IMR-90 (cell line): ENCODE data around the gene PIK3CB. TPM values are rescaled to one million over a fixed set of nuclear protein-coding genes. Genes with fewer than 3 reads are reported as not detected.

Source experiments
- ATAC-seq: fragments of 200-7000 bp; cut with Tn5 transposase; 2 replicates; pipeline ENCODE4 v1.9.1; 2020; ENCODE audit warnings: low read depth, mild to moderate bottlenecking, moderate library complexity
- BruUV-seq: library from RNA; stranded (reverse); fragments of 400-500 nt; replicated peaks from 2 replicates; lab custom pipeline; 2021; lab: Mats Ljungman, UMichigan
- CTCF ChIA-PET: fragments of 300-600 bp; formaldehyde crosslinking; extraction: SDS; loops from one replicate; lab custom pipeline; 2021; ENCODE audit warnings: antibody characterized with exemption; lab: Yijun Ruan, JAX
- POLR2A ChIA-PET: fragments of 300-600 bp; sonication (Branson Sonifier 250); formaldehyde crosslinking; loops from one replicate; lab custom pipeline; 2022; ENCODE audit warnings: antibody characterized with exemption; ENCODE audit not compliant: unreplicated experiment; lab: Charles Lee
- DNase-seq: peaks from one replicate; pipeline ENCODE4 v3.0.0; 2013
- H2AFZ ChIP-seq: replicated peaks from 2 replicates; pipeline ENCODE3; 2013; ENCODE audit warnings: low read length, mild to moderate bottlenecking; ENCODE audit not compliant: poor library complexity
- H2AK5ac ChIP-seq: 2 replicates; pipeline ENCODE4 v1.6.1; 2013; ENCODE audit warnings: low read depth, low read length, inconsistent platforms
- H2AK9ac ChIP-seq: replicated peaks from 2 replicates; pipeline ENCODE3; 2013; ENCODE audit warnings: mild to moderate bottlenecking, low read depth, low read length, moderate library complexity; ENCODE audit not compliant: poor library complexity
- H2BK120ac ChIP-seq: 2 replicates; pipeline ENCODE4 v1.6.1; 2013; ENCODE audit warnings: low read depth, low read length, inconsistent platforms
- H2BK15ac ChIP-seq: 3 replicates; pipeline ENCODE4 v1.6.1; 2013; ENCODE audit warnings: low read depth, low read length, inconsistent platforms
- H2BK20ac ChIP-seq: 2 replicates; pipeline ENCODE4 v1.6.1; 2013; ENCODE audit warnings: low read depth, mild to moderate bottlenecking, inconsistent platforms, low read length, moderate library complexity
- H2BK5ac ChIP-seq: 2 replicates; pipeline ENCODE4 v1.6.1; 2013; ENCODE audit warnings: mild to moderate bottlenecking, low read depth, low read length, inconsistent platforms; ENCODE audit not compliant: poor library complexity, severe bottlenecking
- H3K14ac ChIP-seq: replicated peaks from 2 replicates; pipeline ENCODE4 v1.6.1; 2013; ENCODE audit warnings: low read depth, low read length, inconsistent platforms
- H3K18ac ChIP-seq: 2 replicates; pipeline ENCODE4 v1.6.1; 2013; ENCODE audit warnings: low read depth, low read length, control low read depth
- H3K23ac ChIP-seq: 2 replicates; pipeline ENCODE4 v1.6.1; 2013; ENCODE audit warnings: low read depth, low read length, inconsistent platforms
- H3K27ac ChIP-seq: 2 replicates; pipeline ENCODE4 v1.5.1; 2013; ENCODE audit warnings: mild to moderate bottlenecking, control low read depth, low read length; ENCODE audit not compliant: insufficient read depth
- H3K27me3 ChIP-seq: 2 replicates; pipeline ENCODE4 v1.6.1; 2013; ENCODE audit warnings: low read length; ENCODE audit not compliant: control insufficient read depth, insufficient read depth
- H3K36me3 ChIP-seq: 2 replicates; pipeline ENCODE4 v1.6.1; 2013; ENCODE audit warnings: low read length, mixed read lengths; ENCODE audit not compliant: control insufficient read depth, insufficient read depth
- H3K4ac ChIP-seq: 2 replicates; pipeline ENCODE4 v1.6.1; 2013; ENCODE audit warnings: low read depth, low read length, inconsistent platforms
- H3K4me1 ChIP-seq: 2 replicates; pipeline ENCODE4 v1.6.1; 2013; ENCODE audit warnings: low read length, mixed read lengths; ENCODE audit not compliant: control insufficient read depth, insufficient read depth
- H3K4me2 ChIP-seq: 2 replicates; pipeline ENCODE4 v1.6.1; 2013; ENCODE audit warnings: low read depth, mild to moderate bottlenecking, control low read depth, low read length, moderate library complexity
- H3K4me3 ChIP-seq: 2 replicates; pipeline ENCODE4 v1.5.1; 2013; ENCODE audit warnings: low read depth, mild to moderate bottlenecking, control low read depth, low read length, moderate library complexity; ENCODE audit not compliant: insufficient read depth
- H3K56ac ChIP-seq: 2 replicates; pipeline ENCODE4 v1.6.1; 2013; ENCODE audit warnings: low read length, inconsistent platforms; ENCODE audit not compliant: insufficient read depth; ENCODE audit errors: extremely low read depth
- H3K79me1 ChIP-seq, 2 experiments: 2 replicates each; pipeline ENCODE4 v1.6.1; 2013; ENCODE audit warnings: low read length in 2 of 2, inconsistent platforms in 1 of 2, low read depth in 1 of 2
- H3K9ac ChIP-seq: 2 replicates; pipeline ENCODE4 v1.6.1; 2013; ENCODE audit warnings: low read depth, low read length, control low read depth
- H3K9me1 ChIP-seq: 2 replicates; pipeline ENCODE4 v1.6.1; 2013; ENCODE audit warnings: low read length, inconsistent platforms; ENCODE audit not compliant: insufficient read depth
- H3K9me3 ChIP-seq: 2 replicates; pipeline ENCODE4 v1.6.1; 2013; ENCODE audit warnings: low read length; ENCODE audit not compliant: control insufficient read depth, insufficient read depth
- H4K20me1 ChIP-seq: 2 replicates; pipeline ENCODE4 v1.6.1; 2013; ENCODE audit warnings: low read length, inconsistent platforms; ENCODE audit not compliant: insufficient read depth
- H4K5ac ChIP-seq: 2 replicates; pipeline ENCODE4 v1.6.1; 2013; ENCODE audit warnings: mild to moderate bottlenecking, low read depth, low read length, control low read depth
- H4K8ac ChIP-seq, 2 experiments: 2 replicates each; pipeline ENCODE4 v1.6.1; 2013; ENCODE audit warnings: low read depth in 2 of 2, low read length in 2 of 2, control low read depth in 1 of 2, inconsistent platforms in 1 of 2
- H4K91ac ChIP-seq: 2 replicates; pipeline ENCODE4 v1.6.1; 2013; ENCODE audit warnings: low read depth, low read length, inconsistent platforms; ENCODE audit not compliant: insufficient read depth
- BHLHE40 ChIP-seq: fragments of 150-350 bp; IDR thresholded peaks from 2 replicates; pipeline ENCODE4 v1.6.1; 2016; ENCODE audit warnings: mild to moderate bottlenecking, low read depth, low read length
- CEBPB ChIP-seq: IDR thresholded peaks from 2 replicates; pipeline ENCODE4 v1.6.1; 2012; ENCODE audit warnings: low read depth, low read length, improper control_type of control experiment
- CHD1 ChIP-seq: IDR thresholded peaks from 2 replicates; pipeline ENCODE4 v1.6.1; 2012; ENCODE audit warnings: low read depth, low read length, improper control_type of control experiment
- MAZ ChIP-seq: IDR thresholded peaks from 2 replicates; pipeline ENCODE4 v1.6.1; 2012; ENCODE audit warnings: low read depth, mild to moderate bottlenecking, low read length, improper control_type of control experiment, moderate library complexity, borderline replicate concordance
- NFE2L2 ChIP-seq: fragments of 150-350 bp; IDR thresholded peaks from 2 replicates; pipeline ENCODE4 v1.6.1; 2016; ENCODE audit warnings: low read depth, mild to moderate bottlenecking, low read length
- POLR2A ChIP-seq: IDR thresholded peaks from 2 replicates; pipeline ENCODE4 v1.6.1; 2012; ENCODE audit warnings: mild to moderate bottlenecking, low read depth, low read length
- RCOR1 ChIP-seq: IDR thresholded peaks from 2 replicates; pipeline ENCODE4 v1.6.1; 2012; ENCODE audit warnings: mild to moderate bottlenecking, low read length, improper control_type of control experiment; ENCODE audit not compliant: insufficient replicate concordance
- SMC3 ChIP-seq: fragments of 150-350 bp; IDR thresholded peaks from 2 replicates; pipeline ENCODE4 v1.6.1; 2016; ENCODE audit warnings: low read depth, mild to moderate bottlenecking, antibody characterized with exemption, low read length, moderate library complexity
- WGBS, 2 experiments: methylation state at CpG; one replicate each; pipeline versions ENCODE4 v1.1.5 to v1.1.7; 2013; ENCODE audit warnings: missing lambda C conversion rate in 2 of 2; ENCODE audit not compliant: insufficient read length in 1 of 2; ENCODE audit errors: extremely low coverage in 2 of 2; 5-methylcytosine and 5-hydroxymethylcytosine counted together
- dilution Hi-C: fragments of 300-500 bp; cut with HindIII; formaldehyde crosslinking; loops from one replicate; pipeline ENCODE4 v1.14.3; 2018; ENCODE audit warnings: low sequenced_read_pairs; ENCODE audit not compliant: unreplicated experiment
- in situ Hi-C: fragments of 300-500 bp; cut with MboI; formaldehyde crosslinking; loops from 3 replicates; pipeline ENCODE4 v1.14.3; 2019; ENCODE audit warnings: low sequenced_read_pairs, inconsistent platforms, mixed read lengths
- intact Hi-C: fragments of 100-400 bp; cut with micrococcal nuclease; formaldehyde crosslinking; loops from 2 replicates; pipeline ENCODE4 v1.10.0; 2022
- polyA plus RNA-seq, 3 experiments: library from polyadenylated mRNA; depleted of rRNA; stranded (reverse); fragments of >200 nt; gene quantifications; 2 replicates each; pipeline ENCODE4 v1.2.3, GENCODE V29; 2012; ENCODE audit warnings: low replicate concordance in 1 of 3
- total RNA-seq: library from RNA; depleted of rRNA; stranded (reverse); fragments of >200 nt; gene quantifications from 2 replicates; pipeline ENCODE4 v1.2.3, GENCODE V29; 2012
- TF ChIP-seq, protein P1 (sequence below): fragments of 150-350 bp; IDR thresholded peaks from 2 replicates; pipeline ENCODE4 v1.6.1; 2017; ENCODE audit warnings: mild to moderate bottlenecking, antibody characterized with exemption, low read length, low read depth
- TF ChIP-seq, protein P2 (sequence below): fragments of 150-350 bp; IDR thresholded peaks from 2 replicates; pipeline ENCODE4 v1.6.1; 2016; ENCODE audit warnings: low read depth, mild to moderate bottlenecking, low read length, moderate library complexity, borderline replicate concordance
- TF ChIP-seq, protein P3 (sequence below): conservative IDR thresholded peaks from 2 replicates; pipeline ENCODE4 v1.5.1; 2012; ENCODE audit warnings: mild to moderate bottlenecking, low read depth, low read length, improper control_type of control experiment

PIK3CB gene
- total and polyA plus RNA-seq, 2 of the 4 experiments (the other 2 are of a cell fraction), result 6.3 to 6.8 TPM

DNA sequence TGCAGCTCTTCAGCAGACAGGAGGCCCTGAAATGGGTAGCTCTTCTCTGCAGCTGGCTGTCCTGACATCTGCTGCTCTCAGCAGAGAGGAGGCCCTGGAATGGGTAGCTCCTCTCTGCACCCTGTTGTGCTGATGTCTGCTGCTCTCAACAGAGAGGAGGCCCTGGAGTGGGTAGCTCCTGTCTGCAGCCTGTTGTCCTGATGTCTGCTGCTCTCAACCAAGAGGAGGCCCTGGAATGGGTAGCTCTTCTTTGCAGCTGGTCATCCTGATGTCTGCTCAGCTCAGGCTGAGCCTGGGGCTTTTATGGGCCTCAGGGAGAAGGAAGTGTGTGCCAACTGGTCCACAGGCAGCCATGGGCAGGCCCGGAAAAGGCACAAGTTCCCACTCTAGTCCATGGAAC is 66.6 kb downstream of the PIK3CB start:
- no peak overlapping the region for H3K4me3 ChIP-seq
- no peak overlapping the region for H2BK15ac ChIP-seq
- ChIA-PET POLR2A (no interaction called here), CTCF (interaction anchor here (1.1 kb wide), 1 partner anchor 10 kb away, joined by 3 read pairs; no protein-coding TSS in a partner anchor)
- H2BK120ac ChIP-seq, result no peak overlapping the region
- BruUV-seq, result no TSS peak
- DNase-seq (no peak), ATAC-seq (no peak)
- peaks cover 4 to 22% of the 10 kb centered on the region in 2 experiments for H3K79me1 ChIP-seq
- no peaks in the 10 kb centered on the region for H3K9me1 ChIP-seq
- H3K9me3 ChIP-seq, result peaks cover 7% of the 10 kb centered on the region; the same call in 1 of the 2 replicates
- no peak overlapping the region for H2BK5ac ChIP-seq
- H4K5ac ChIP-seq, result no peak overlapping the region
- H3K4ac ChIP-seq, result no peak overlapping the region
- H3K18ac ChIP-seq, result no peak overlapping the region
- intact Hi-C loops, result no loop called here
- no peak overlapping the region for H3K27ac ChIP-seq
- 80% methylated on average over 1 of the region's 1 CpG; no CpG with 5 or more reads in 1 of the 2 experiments for WGBS, 2 experiments
- no peaks in the 10 kb centered on the region for H4K20me1 ChIP-seq
- H2AFZ ChIP-seq, result no peak overlapping the region
- no peak overlapping the region for H3K23ac ChIP-seq
- no peak overlapping the region for H2AK9ac ChIP-seq
- H2BK20ac ChIP-seq, result no peak overlapping the region
- H3K4me2 ChIP-seq, result no peak overlapping the region
- peaks cover 5% of the 10 kb centered on the region; the same call in 1 of the 2 replicates for H3K36me3 ChIP-seq
- TF ChIP-seq CEBPB, result no peak
- TF ChIP-seq CHD1, result no peak
- TF ChIP-seq, protein P1, sequence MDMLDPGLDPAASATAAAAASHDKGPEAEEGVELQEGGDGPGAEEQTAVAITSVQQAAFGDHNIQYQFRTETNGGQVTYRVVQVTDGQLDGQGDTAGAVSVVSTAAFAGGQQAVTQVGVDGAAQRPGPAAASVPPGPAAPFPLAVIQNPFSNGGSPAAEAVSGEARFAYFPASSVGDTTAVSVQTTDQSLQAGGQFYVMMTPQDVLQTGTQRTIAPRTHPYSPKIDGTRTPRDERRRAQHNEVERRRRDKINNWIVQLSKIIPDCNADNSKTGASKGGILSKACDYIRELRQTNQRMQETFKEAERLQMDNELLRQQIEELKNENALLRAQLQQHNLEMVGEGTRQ, result no peak
- TF ChIP-seq, protein P2, sequence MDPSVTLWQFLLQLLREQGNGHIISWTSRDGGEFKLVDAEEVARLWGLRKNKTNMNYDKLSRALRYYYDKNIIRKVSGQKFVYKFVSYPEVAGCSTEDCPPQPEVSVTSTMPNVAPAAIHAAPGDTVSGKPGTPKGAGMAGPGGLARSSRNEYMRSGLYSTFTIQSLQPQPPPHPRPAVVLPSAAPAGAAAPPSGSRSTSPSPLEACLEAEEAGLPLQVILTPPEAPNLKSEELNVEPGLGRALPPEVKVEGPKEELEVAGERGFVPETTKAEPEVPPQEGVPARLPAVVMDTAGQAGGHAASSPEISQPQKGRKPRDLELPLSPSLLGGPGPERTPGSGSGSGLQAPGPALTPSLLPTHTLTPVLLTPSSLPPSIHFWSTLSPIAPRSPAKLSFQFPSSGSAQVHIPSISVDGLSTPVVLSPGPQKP, result no peak
- TF ChIP-seq SMC3, result no peak
- no peak for TF ChIP-seq POLR2A
- no peak for TF ChIP-seq MAZ
- no peak for TF ChIP-seq RCOR1
- TF ChIP-seq NFE2L2, result no peak
- TF ChIP-seq, protein P3, sequence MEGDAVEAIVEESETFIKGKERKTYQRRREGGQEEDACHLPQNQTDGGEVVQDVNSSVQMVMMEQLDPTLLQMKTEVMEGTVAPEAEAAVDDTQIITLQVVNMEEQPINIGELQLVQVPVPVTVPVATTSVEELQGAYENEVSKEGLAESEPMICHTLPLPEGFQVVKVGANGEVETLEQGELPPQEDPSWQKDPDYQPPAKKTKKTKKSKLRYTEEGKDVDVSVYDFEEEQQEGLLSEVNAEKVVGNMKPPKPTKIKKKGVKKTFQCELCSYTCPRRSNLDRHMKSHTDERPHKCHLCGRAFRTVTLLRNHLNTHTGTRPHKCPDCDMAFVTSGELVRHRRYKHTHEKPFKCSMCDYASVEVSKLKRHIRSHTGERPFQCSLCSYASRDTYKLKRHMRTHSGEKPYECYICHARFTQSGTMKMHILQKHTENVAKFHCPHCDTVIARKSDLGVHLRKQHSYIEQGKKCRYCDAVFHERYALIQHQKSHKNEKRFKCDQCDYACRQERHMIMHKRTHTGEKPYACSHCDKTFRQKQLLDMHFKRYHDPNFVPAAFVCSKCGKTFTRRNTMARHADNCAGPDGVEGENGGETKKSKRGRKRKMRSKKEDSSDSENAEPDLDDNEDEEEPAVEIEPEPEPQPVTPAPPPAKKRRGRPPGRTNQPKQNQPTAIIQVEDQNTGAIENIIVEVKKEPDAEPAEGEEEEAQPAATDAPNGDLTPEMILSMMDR, result no peak
- no peak for TF ChIP-seq BHLHE40
- in situ Hi-C loops, result no loop called here
- H4K8ac ChIP-seq, result no peak overlapping the region
- no peaks in the 10 kb centered on the region for H3K4me1 ChIP-seq
- no peak overlapping the region for H3K14ac ChIP-seq
- H2AK5ac ChIP-seq, result peak overlapping the region; percentile 16; the same call in 1 of the 2 replicates
- H3K56ac ChIP-seq, result no peak overlapping the region
- no peak overlapping the region for H4K91ac ChIP-seq
- no peak overlapping the region for H3K9ac ChIP-seq
- dilution Hi-C loops, result no loop called here
- H3K27me3 ChIP-seq, result no peaks in the 10 kb centered on the region
